Activated CD4-positive, alpha-beta T cell treated with anti-CD3 and anti-CD28 coated beads, Interleukin-2, amount 10 ng/mL, durations not matched to agents 24 days and 14 days (primary cell): Measurements from ENCODE around the gene CMSS1. TPM values are rescaled to one million over a fixed set of nuclear protein-coding genes. Genes with fewer than 3 reads are reported as not detected.

Source experiments
- DNase-seq: peaks from one replicate; pipeline ENCODE4 v3.0.0; 2022
- H3K27ac Mint-ChIP-seq: one replicate; pipeline ENCODE4 v1.8.0; 2022; ENCODE audit warnings: mild to moderate bottlenecking, mixed read lengths
- H3K27me3 Mint-ChIP-seq: one replicate; pipeline ENCODE4 v1.8.0; 2022; ENCODE audit warnings: mixed read lengths
- H3K36me3 Mint-ChIP-seq: one replicate; pipeline ENCODE4 v1.8.0; 2022; ENCODE audit warnings: low read depth, mild to moderate bottlenecking, mixed read lengths
- H3K4me1 Mint-ChIP-seq: one replicate; pipeline ENCODE4 v1.8.0; 2021; ENCODE audit warnings: mixed read lengths
- H3K4me3 Mint-ChIP-seq: one replicate; pipeline ENCODE4 v1.8.0; 2022; ENCODE audit warnings: mild to moderate bottlenecking, moderate library complexity, mixed read lengths
- H3K9me3 Mint-ChIP-seq: one replicate; pipeline ENCODE4 v1.8.0; 2021; ENCODE audit warnings: mixed read lengths
- intact Hi-C: fragments of 100-400 bp; cut with micrococcal nuclease; formaldehyde crosslinking; loops from one replicate; pipeline ENCODE4 v1.15.1; 2023
- total RNA-seq: library from RNA; stranded (reverse); gene quantifications from 2 replicates; pipeline ENCODE4 v1.2.3, GENCODE V29; 2022

Gene CMSS1
- total RNA-seq, 1 donor from 2014 or later, result 126 TPM

DNA sequence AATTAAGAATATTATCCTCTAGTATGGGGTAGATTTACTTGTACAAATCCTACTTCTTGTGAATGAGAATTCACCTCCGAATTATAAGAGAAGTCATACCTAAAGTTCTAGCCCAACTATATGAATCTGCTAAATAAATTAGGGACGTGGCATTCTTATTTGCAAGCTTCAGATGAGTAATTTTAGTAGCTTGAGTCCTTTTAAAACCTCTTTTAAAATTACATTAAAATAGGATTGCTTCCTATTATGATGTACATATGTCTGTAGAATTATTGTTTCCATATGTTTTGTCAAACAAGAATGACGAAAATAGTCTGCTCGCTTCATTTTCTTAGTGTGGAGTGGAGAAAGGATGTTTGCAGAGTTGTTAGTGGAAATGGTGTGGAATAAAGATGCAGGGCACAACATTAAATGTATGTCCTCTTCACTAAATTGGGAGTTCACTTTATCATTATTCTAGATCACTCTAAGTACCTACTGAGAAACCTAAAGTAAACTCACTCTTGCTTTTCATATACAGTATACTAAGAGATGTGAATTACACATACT lies 59.4 kb downstream of the CMSS1 start:
- H3K4me1 Mint-ChIP-seq, result peaks cover 25% of the 10 kb centered on the region
- no peaks in the 10 kb centered on the region for H3K9me3 Mint-ChIP-seq
- peaks cover 6% of the 10 kb centered on the region for H3K36me3 Mint-ChIP-seq
- DNase-seq, result no peak
- H3K27ac Mint-ChIP-seq, result no peak overlapping the region
- peak overlapping the region; percentile 0 for H3K4me3 Mint-ChIP-seq
- intact Hi-C loops, result no loop called here
- H3K27me3 Mint-ChIP-seq, result peaks cover 35% of the 10 kb centered on the region

DNA sequence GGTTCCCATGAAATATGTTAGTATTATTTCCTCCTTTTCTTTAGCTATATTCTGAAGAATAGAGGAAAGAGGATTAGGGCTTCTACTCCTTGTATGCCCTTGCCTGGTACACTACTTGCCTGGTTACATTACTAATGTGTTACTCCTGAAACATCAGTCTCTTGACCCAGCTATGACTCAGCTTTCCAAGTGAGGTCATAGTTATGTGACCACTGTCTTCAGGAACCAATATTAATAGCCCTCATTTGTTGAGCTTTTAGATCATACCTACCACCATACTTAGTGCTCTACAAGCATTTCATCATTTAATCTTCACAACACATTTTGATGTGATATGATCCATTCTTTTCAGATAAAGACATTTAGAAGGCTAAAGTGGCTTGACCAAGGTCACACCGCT lies 60.3 kb downstream of the CMSS1 start:
- Mint-ChIP-seq H3K4me1 (peaks cover 19% of the 10 kb centered on the region), H3K4me3 (no peak overlapping the region), H3K27ac (no peak overlapping the region), H3K9me3 (no peaks in the 10 kb centered on the region), H3K36me3 (peaks cover 6% of the 10 kb centered on the region), H3K27me3 (peaks cover 35% of the 10 kb centered on the region)
- intact Hi-C loops, result no loop called here
- no peak for DNase-seq

DNA sequence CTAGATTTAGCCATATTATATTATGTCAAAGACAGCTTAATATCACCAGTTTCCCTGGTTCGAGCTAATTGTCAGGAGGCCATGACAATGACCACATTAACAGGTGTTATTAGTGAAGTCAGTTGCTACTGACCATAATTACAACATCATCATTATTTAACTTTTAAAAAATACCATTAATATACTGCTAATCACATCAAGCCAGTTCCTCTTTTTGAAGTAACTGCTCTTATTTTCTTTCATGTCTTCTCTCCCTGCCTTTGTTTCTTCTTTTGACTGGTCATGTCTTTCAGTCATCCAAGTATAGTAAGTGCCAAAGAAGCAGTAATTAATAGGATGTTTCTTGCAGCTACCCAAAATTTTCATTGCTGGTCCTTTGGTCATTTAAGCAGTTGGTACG lies 61.6 kb downstream of the CMSS1 start:
- Mint-ChIP-seq H3K9me3 (no peaks in the 10 kb centered on the region), H3K4me3 (no peak overlapping the region), H3K27me3 (peaks cover 29% of the 10 kb centered on the region), H3K27ac (no peak overlapping the region), H3K4me1 (peaks cover 20% of the 10 kb centered on the region), H3K36me3 (peaks cover 5% of the 10 kb centered on the region)
- intact Hi-C loops, result no loop called here
- no peak for DNase-seq

DNA sequence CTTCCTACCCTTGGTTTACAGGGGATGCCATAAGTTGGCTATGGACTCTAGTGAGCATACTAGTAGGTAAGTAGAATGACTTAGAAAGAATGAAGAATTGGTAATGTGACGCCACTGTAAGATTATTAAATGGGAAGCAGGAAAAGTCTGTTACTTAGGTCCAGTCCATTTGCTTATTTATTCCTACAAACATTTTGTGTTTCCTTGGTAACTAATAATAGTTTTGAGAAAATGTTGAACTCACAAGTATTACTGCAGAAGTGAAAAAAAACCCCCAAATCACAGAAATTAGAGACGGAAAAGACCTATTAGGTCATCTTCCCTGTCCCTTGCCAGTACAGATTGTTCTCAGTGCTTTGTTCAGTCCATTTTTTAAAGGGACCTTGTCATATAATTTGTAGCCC lies 63.5 kb downstream of the CMSS1 start:
- peaks cover 7% of the 10 kb centered on the region for H3K36me3 Mint-ChIP-seq
- H3K4me1 Mint-ChIP-seq, result peaks cover 27% of the 10 kb centered on the region
- no peak for DNase-seq
- no peaks in the 10 kb centered on the region for H3K9me3 Mint-ChIP-seq
- intact Hi-C loops, result no loop called here
- H3K27me3 Mint-ChIP-seq, result peaks cover 24% of the 10 kb centered on the region
- H3K4me3 Mint-ChIP-seq, result no peak overlapping the region
- H3K27ac Mint-ChIP-seq, result no peak overlapping the region

DNA sequence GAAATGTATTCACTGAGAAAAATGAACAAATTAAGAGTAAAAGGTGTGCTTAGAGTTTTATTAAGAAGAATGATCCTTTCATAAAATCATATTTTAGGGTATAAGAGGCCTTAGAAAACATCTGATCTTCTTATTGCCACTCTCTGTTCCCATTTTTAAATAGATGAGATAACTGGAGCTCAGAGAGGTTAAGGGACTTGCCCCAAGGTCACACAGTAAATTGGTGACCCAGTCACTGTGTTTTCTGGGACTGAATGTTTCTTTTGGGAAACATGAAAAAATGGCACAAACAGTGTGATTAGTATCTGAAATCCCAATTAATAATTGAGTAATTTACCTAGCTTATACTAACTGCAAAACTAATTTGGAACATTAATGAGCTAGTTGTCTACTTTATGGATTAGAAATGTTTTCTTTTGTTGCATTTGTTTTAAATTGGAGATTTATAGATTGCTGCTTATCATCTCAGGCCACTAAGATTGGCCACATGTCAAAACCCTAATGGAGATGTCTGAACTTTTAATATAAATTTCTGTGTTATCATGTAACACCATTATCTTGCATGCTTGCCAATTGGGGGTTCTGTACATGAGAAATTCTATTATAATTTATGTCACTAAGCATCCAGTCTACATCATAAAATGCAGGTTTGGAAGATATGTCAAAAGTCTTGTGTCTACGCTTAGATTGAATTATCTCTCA lies 64.9 kb downstream of the CMSS1 start:
- H3K27me3 Mint-ChIP-seq, result peaks cover 12% of the 10 kb centered on the region
- peaks cover 24% of the 10 kb centered on the region for H3K4me1 Mint-ChIP-seq
- no peak overlapping the region for H3K4me3 Mint-ChIP-seq
- no peak for DNase-seq
- peaks cover 12% of the 10 kb centered on the region for H3K36me3 Mint-ChIP-seq
- no peaks in the 10 kb centered on the region for H3K9me3 Mint-ChIP-seq
- no peak overlapping the region for H3K27ac Mint-ChIP-seq
- intact Hi-C loops, result no loop called here

DNA sequence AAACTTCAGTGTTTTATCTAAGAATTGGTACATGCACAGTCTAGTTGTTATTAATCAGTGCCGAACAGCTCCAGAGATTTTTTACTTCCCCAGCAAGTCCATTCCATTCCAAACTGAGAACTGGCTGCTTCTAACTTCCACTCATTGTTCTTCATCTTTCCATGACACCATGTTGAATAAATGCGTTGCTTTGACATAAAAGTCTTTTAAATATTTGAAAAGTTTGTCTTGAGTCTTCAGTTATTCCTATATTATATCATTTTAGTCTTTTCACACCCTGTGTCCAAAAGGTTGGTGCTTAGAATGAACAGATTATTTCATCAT lies 65.4 kb downstream of the CMSS1 start:
- H3K27me3 Mint-ChIP-seq, result peaks cover 8% of the 10 kb centered on the region
- intact Hi-C loops, result no loop called here
- no peak overlapping the region for H3K27ac Mint-ChIP-seq
- H3K36me3 Mint-ChIP-seq, result peaks cover 12% of the 10 kb centered on the region
- no peak for DNase-seq
- peaks cover 21% of the 10 kb centered on the region for H3K4me1 Mint-ChIP-seq
- H3K4me3 Mint-ChIP-seq, result no peak overlapping the region
- no peaks in the 10 kb centered on the region for H3K9me3 Mint-ChIP-seq

DNA sequence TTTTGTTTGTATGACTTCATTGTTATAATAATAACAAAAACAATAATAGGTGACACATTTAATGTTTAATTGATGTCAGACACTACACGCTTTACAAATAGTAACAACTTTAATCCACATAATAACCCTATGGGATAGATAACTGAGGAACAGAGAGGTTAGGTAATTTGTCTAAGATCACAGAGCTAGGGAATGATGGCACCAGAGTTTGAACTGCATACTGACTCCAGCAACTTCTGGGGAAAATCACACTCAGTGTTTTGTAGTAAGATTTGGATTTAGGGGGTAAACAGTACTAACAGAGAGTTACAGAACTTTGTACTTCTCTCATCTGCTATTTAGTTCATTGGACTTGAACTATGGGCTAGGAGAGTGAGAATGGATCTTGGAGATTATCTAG lies 66.0 kb downstream of the CMSS1 start:
- intact Hi-C loops, result no loop called here
- Mint-ChIP-seq H3K27ac (no peak overlapping the region), H3K4me1 (peaks cover 19% of the 10 kb centered on the region), H3K4me3 (no peak overlapping the region), H3K36me3 (peaks cover 10% of the 10 kb centered on the region), H3K27me3 (peaks cover 2% of the 10 kb centered on the region), H3K9me3 (no peaks in the 10 kb centered on the region)
- DNase-seq, result no peak

DNA sequence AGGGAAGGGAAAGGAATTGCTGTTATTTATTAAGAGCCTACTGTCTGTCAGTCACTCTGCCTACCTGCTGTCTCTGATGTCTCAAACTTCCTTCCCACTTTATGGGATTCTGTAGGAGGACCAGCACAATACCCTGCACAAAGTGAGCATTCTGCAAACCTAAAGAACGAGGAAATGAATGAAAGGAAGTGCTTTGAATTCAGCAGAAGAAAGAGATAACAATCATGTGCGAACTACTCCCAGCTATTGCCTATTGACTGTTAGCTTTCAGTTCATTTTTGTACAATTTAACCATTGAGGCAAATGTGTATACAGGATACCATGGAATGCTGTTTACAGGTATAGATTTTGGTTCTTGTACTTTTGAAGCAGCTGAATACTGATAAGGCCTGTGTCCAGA lies 66.8 kb downstream of the CMSS1 start:
- Mint-ChIP-seq H3K27ac (no peak overlapping the region), H3K27me3 (no peaks in the 10 kb centered on the region), H3K36me3 (peaks cover 7% of the 10 kb centered on the region), H3K4me1 (peaks cover 19% of the 10 kb centered on the region), H3K9me3 (no peaks in the 10 kb centered on the region), H3K4me3 (peak overlapping the region; percentile 42)
- intact Hi-C loops, result no loop called here
- peak; percentile 62 for DNase-seq

DNA sequence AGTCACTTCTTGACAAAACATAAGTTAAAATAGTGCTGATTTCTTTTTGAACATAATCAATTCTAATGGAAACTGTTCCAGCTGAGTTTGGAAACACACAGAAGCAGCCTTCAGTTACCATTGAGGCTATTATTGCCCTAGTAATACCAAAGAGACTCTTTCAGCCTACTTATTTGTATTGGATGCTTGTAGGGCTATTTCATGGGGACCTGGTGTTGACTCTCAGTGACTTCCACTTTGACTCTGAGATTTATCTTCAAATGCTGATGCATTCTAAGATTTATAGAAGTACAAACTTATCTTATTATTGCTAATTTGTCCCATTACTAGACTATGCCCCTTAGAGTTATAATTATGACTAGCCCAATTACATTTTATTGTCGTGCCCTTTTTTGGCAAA lies 67.4 kb downstream of the CMSS1 start:
- Mint-ChIP-seq H3K27me3 (no peaks in the 10 kb centered on the region), H3K36me3 (peaks cover 7% of the 10 kb centered on the region), H3K27ac (no peak overlapping the region), H3K9me3 (no peaks in the 10 kb centered on the region), H3K4me1 (peaks cover 19% of the 10 kb centered on the region), H3K4me3 (peak overlapping the region; percentile 42)
- intact Hi-C loops, result no loop called here
- DNase-seq, result no peak

DNA sequence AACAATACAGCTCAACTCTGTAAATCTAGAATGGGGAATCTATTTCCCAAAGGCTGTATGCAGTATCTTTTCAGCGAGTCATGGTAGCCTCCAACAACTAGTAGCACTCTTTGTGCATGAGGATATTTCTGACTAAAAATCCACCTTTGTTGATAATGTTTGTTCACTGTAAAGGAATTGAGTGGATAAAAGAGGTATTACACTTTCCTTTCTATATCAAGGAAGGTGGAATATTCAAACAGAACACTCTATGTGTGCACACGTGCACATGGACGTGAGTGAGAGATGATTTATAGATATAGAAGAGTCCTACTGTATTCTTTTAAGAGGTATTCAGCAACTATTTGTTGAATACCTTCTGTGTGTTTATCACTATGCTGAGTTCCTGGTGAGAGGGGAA lies 68.2 kb downstream of the CMSS1 start:
- peaks cover 7% of the 10 kb centered on the region for H3K36me3 Mint-ChIP-seq
- no peaks in the 10 kb centered on the region for H3K9me3 Mint-ChIP-seq
- H3K4me3 Mint-ChIP-seq, result no peak overlapping the region
- no peaks in the 10 kb centered on the region for H3K27me3 Mint-ChIP-seq
- H3K4me1 Mint-ChIP-seq, result peaks cover 19% of the 10 kb centered on the region
- no peak overlapping the region for H3K27ac Mint-ChIP-seq
- no peak for DNase-seq
- intact Hi-C loops, result no loop called here

DNA sequence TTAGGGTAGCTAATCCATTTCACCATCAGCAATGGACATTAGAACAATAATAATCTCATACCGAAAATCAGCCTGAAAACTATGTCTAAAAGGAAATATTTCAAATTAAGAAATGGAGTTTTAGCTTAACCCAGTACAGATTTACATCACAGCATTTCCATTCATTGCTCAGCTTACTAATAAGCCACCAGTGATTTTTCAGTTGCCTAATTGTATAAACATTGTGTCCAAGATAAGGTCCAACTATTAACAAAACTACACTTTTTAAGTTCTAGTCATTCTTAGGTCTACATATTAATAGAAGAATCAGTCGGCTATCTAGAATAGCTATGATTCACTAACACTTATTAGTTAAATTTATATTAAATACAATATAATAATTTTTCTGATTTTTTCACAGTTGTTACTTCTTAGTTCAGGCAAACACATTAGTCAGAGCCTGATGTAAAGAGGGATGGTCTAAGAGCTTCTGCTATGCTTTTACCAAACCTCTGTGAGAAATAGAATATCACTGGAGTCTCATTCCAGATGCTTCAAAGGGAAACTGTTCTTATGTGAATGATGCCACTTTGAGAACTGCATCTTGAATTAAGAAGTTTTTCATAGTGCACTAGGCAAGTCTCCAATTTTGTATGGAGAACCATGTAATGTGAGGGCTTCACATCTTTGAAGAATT lies 74.1 kb downstream of the CMSS1 start:
- no peak for DNase-seq
- Mint-ChIP-seq H3K4me1 (peaks cover 9% of the 10 kb centered on the region), H3K4me3 (no peak overlapping the region), H3K27ac (no peak overlapping the region), H3K27me3 (no peaks in the 10 kb centered on the region), H3K9me3 (no peaks in the 10 kb centered on the region), H3K36me3 (peaks cover 4% of the 10 kb centered on the region)
- intact Hi-C loops, result no loop called here

DNA sequence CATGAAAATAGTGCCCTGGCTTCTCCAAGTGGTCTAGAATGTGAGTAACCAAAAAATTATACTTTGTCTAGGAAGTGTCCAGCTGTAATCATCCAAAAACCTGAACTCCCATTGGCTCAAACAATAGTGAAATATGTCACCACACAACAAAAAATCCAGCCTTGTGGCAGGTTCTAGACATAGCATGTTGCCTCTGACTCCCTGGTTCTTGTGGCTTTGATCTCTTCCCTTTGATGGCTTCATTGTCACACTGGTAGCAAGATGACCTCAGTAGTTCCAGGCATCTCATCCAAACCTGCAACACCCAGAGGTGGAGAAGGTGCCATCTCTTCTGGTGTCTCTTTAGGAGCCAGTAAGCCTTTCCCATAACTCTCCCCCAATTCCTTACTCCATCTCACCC lies 74.7 kb downstream of the CMSS1 start:
- peaks cover under 1% of the 10 kb centered on the region for H3K36me3 Mint-ChIP-seq
- no peak overlapping the region for H3K27ac Mint-ChIP-seq
- no peak for DNase-seq
- intact Hi-C loops, result no loop called here
- no peak overlapping the region for H3K4me3 Mint-ChIP-seq
- no peaks in the 10 kb centered on the region for H3K27me3 Mint-ChIP-seq
- H3K4me1 Mint-ChIP-seq, result peaks cover 9% of the 10 kb centered on the region
- no peaks in the 10 kb centered on the region for H3K9me3 Mint-ChIP-seq

DNA sequence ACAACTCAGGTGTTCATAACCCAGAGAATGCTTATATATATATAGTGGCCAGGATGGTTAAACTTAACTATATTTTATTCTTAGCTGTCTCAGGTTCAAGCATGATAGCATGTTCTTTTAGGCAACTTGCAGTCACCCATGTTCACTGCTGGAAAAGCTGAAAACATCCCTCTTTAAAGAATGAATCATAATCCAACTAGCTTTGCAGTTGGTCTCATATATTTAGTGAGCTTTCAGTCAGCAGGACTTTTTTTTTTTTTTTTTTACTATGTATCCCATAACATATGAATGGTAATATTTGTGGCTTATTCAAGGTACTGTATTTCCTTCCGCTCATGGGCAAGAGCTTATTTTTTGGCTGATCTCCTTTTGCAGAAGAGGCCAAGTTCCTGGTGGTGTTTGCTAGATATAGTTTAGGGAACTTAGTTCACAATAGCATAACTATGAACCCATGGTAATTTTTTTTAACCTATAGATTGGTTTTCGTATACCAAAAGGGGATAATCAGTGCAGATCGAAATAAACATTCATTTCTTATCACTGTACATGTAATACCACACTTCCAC lies 77.6 kb downstream of the CMSS1 start:
- intact Hi-C loops, result no loop called here
- Mint-ChIP-seq H3K27ac (no peak overlapping the region), H3K36me3 (no peaks in the 10 kb centered on the region), H3K4me3 (no peak overlapping the region), H3K27me3 (no peaks in the 10 kb centered on the region), H3K9me3 (no peaks in the 10 kb centered on the region), H3K4me1 (peaks cover 9% of the 10 kb centered on the region)
- no peak for DNase-seq

DNA sequence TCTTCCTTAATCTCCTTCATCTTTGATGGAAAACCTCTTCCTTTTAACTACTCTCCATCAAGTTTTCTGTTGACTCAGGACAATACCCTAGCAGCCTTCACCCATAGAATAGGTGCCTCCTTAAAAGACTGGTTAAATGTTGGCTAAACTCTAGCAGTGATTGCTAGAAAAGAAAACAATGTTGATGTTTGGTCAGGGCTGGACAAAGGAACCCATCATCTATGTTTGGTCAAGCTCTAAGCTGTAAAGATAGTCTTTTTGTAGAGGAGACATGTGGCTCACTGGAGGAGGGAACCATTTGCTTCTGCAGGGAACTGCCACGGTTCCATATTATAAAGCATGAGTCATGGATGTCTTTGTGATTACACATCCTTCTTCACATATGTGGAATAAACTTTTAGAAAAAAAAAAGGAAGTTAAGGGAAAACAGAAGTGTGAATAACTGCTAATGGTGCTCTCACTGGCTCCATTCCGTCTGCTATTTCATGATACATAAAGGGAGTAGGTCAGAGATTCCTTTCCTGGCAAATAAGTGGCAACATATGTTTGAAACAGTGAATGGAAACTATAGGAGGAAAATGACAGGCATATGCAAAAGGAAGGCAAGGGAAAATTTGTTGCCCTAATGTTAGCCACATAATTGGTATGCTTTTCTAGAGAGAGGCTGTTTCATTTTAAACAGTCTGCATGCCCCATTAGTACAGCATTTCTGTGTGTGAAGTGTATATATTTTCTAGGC lies 78.2 kb downstream of the CMSS1 start:
- intact Hi-C loops, result no loop called here
- Mint-ChIP-seq H3K4me1 (peaks cover 9% of the 10 kb centered on the region), H3K27ac (no peak overlapping the region), H3K9me3 (no peaks in the 10 kb centered on the region), H3K4me3 (no peak overlapping the region), H3K36me3 (no peaks in the 10 kb centered on the region), H3K27me3 (no peaks in the 10 kb centered on the region)
- DNase-seq, result no peak
